Transverse colon (tissue), 4 donors: Measurements from ENCODE around the gene SRSF5.

ENCODE experiments used
- CTCF ChIP-seq, 5 experiments: fragments of 200-600 bp in 3 of 5; fragments of 450-650 bp in 2 of 5; sonication (generic) in 3 of 5; IDR thresholded peaks; 1 replicate in 2 of 5; 2 replicates in 3 of 5; pipeline ENCODE4 v1.5.1; 2016 to 2017; ENCODE audit warnings: antibody characterized with exemption in 5 of 5, inconsistent platforms in 3 of 5, mild to moderate bottlenecking in 2 of 5, moderate library complexity in 1 of 5
- EP300 ChIP-seq: sonication (generic); formaldehyde crosslinking; IDR thresholded peaks from one replicate; pipeline ENCODE4 v1.6.1; 2017; ENCODE audit warnings: antibody characterized with exemption, low read depth
- POLR2A ChIP-seq: fragments of 450-650 bp; IDR thresholded peaks from one replicate; pipeline ENCODE4 v1.6.1; 2016; ENCODE audit warnings: antibody characterized with exemption, mild to moderate bottlenecking, moderate library complexity
- POLR2AphosphoS5 ChIP-seq, 3 donors: sonication (generic); formaldehyde crosslinking; IDR thresholded peaks; one replicate each; pipeline ENCODE4 v1.6.1; 2016; ENCODE audit warnings: antibody characterized with exemption in 3 of 3

- no peak for TF ChIP-seq CTCF (IDR thresholded peaks at IDR 0.05)
- TF ChIP-seq EP300: no peak
- TF ChIP-seq POLR2A: no peak
- no peak for TF ChIP-seq POLR2AphosphoS5 (IDR thresholded peaks at IDR 0.05)
These were observed 52.7 kb downstream of the SRSF5 start for GRCh38 chr14:69819607-69820006.
